BE2C (cell line): ENCODE measurements around the gene CD48.

Experiments used
- DNase-seq: peaks from one replicate; pipeline ENCODE4 v3.0.0-alpha.2; 2020
- H3K27me3 ChIP-seq: fragments of 250-450 bp; sonication (Bioruptor Pico); 2 replicates; pipeline ENCODE4 v1.5.1; 2020; ENCODE audit warnings: mild to moderate bottlenecking
- H3K36me3 ChIP-seq: fragments of 250-450 bp; sonication (Bioruptor Pico); 2 replicates; pipeline ENCODE4 v1.5.1; 2020; ENCODE audit warnings: mild to moderate bottlenecking
- H3K4me1 ChIP-seq: fragments of 250-450 bp; sonication (Bioruptor Pico); 2 replicates; pipeline ENCODE4 v1.5.1; 2020
- H3K4me3 ChIP-seq: 2 replicates; pipeline ENCODE4 v1.5.1; 2011; ENCODE audit warnings: low read depth, low read length
- H3K9me3 ChIP-seq: fragments of 250-450 bp; sonication (Bioruptor Pico); 2 replicates; pipeline ENCODE4 v1.5.1; 2020
- TF ChIP-seq, protein P1 (sequence below): IDR thresholded peaks from 2 replicates; pipeline ENCODE4 v1.5.1; 2012; ENCODE audit warnings: mild to moderate bottlenecking, low read depth, low read length

The CD48 gene

DNA sequence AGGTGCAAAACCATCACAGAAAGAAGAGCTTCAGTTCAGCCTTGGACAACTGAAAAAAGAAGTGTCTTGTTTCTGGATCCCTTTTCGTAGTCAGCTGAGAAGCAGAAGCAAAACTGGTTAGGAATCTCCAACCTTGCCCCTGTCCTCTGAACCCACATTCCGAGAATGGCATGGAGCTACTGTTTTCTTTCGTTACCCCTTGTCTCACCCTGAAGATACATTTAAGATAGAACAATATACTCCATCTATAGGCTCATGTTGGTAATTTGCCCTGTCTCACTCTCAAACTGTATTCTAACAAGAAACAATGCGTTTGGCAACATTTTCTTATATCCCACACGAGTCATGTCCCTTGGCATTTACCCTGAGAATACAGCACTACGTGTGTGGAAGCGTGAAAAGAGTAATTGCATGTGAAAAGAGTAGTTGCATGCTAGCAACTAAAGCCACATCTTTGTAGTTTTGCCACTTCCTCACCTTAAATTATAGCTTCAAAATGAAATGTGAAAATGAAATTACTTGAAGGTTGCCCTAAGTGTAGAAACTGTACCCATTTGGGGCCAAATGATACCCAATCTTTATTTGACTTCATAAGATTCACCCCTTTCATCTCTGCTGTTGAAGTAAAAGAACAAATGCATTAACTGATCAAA is 32.7 kb upstream of the CD48 start:
- TF ChIP-seq, protein P1, sequence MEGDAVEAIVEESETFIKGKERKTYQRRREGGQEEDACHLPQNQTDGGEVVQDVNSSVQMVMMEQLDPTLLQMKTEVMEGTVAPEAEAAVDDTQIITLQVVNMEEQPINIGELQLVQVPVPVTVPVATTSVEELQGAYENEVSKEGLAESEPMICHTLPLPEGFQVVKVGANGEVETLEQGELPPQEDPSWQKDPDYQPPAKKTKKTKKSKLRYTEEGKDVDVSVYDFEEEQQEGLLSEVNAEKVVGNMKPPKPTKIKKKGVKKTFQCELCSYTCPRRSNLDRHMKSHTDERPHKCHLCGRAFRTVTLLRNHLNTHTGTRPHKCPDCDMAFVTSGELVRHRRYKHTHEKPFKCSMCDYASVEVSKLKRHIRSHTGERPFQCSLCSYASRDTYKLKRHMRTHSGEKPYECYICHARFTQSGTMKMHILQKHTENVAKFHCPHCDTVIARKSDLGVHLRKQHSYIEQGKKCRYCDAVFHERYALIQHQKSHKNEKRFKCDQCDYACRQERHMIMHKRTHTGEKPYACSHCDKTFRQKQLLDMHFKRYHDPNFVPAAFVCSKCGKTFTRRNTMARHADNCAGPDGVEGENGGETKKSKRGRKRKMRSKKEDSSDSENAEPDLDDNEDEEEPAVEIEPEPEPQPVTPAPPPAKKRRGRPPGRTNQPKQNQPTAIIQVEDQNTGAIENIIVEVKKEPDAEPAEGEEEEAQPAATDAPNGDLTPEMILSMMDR, result no peak
- Histone ChIP-seq H3K4me3 (no peak overlapping the region), H3K9me3 (no peaks in the 10 kb centered on the region), H3K36me3 (no peaks in the 10 kb centered on the region), H3K4me1 (no peaks in the 10 kb centered on the region), H3K27me3 (no peaks in the 10 kb centered on the region)
- DNase-seq, result no peak

DNA sequence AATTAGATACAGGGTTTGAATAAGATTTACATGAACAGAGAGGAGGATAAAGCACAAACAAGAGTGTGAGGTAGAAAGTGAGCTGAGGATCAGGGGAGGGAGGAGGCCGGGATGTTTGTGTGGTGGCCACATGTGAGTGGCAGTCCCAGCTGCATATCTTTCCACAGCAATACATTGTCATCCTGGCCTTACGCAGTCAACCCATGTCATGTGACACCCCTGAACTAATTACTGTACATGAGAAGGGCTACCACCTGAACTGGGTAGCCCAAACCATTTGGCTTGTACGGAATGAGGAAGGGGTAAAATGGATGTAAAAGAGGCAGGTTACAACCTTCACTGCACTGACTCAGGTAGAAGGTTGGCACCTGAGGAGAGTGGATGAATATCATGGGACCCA is 31.6 kb upstream of the CD48 start:
- Histone ChIP-seq H3K27me3 (no peaks in the 10 kb centered on the region), H3K4me3 (no peak overlapping the region), H3K36me3 (no peaks in the 10 kb centered on the region), H3K9me3 (no peaks in the 10 kb centered on the region), H3K4me1 (no peaks in the 10 kb centered on the region)
- TF ChIP-seq, protein P1, result no peak
- no peak for DNase-seq

DNA sequence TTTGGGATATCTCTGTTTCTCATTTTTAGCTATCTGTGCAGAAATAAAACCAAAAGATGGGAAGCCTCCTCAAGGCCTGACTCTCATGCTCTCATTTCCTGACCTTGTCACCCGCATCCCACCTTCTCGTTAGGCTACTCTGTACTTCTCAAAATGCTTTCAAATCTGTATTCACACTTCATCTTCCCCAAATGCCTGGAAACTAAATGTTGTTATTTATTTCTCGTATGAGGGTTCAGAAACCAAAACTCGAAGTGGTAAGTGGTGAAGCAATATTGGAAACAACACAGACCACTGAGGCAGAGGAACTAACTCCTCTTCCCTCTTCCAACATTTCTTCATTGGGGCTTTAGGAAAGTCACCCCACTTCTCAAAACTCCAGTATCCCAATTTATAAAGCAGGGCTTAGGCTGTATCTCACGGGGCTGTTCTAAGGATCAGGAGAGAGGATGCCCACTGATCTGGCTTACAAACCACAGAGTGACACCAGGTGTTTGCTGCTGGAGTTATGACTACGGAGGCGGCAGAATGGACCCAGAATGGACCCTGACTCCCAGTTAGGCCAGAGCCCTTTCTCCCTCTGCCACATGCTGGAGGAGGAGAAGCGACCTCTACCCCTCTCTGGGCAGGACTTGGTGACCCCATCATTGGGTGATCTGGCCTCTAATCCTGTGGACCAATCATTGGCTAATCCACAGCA is 31.0 kb upstream of the CD48 start:
- Histone ChIP-seq H3K4me3 (no peak overlapping the region), H3K4me1 (no peaks in the 10 kb centered on the region), H3K36me3 (no peaks in the 10 kb centered on the region), H3K9me3 (no peaks in the 10 kb centered on the region), H3K27me3 (no peaks in the 10 kb centered on the region)
- TF ChIP-seq, protein P1, result no peak
- DNase-seq, result no peak

DNA sequence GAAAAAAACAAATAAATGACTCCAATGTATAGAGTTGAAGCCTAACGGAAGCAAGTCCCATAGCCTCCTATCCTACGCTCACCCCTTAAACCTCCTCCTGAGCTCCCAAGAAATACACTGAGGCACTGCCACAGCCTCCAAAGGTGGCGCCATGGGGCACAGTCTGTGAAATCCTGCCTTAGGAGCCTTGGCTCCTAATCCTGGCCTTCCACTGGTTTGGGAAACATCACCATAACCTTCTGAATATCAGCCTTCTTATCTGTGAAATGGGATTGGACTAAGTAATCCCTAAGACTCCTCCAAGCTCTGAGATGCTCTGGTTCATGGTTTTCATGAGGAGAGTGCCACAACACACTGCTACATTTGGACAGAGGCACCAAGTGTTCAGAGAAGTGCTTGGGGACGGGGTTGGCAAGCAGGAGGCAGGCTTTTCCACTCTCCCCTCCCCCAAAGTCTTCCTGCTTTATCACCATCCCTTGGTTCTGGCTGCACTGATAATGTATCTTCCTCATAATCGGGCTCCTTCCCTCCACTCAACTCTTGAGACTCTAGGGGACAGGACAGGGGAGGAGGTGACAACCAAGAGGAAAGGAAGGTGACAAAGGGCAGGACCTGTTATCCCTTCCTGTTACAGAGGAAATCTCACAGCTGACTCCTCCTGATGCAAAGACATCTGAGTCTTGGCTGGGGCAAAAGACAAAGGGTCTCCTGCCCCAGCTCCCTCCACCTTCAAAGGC is 30.2 kb upstream of the CD48 start:
- Histone ChIP-seq H3K4me1 (no peaks in the 10 kb centered on the region), H3K36me3 (no peaks in the 10 kb centered on the region), H3K27me3 (no peaks in the 10 kb centered on the region), H3K4me3 (no peak overlapping the region), H3K9me3 (no peaks in the 10 kb centered on the region)
- DNase-seq, result no peak
- TF ChIP-seq, protein P1, result no peak

DNA sequence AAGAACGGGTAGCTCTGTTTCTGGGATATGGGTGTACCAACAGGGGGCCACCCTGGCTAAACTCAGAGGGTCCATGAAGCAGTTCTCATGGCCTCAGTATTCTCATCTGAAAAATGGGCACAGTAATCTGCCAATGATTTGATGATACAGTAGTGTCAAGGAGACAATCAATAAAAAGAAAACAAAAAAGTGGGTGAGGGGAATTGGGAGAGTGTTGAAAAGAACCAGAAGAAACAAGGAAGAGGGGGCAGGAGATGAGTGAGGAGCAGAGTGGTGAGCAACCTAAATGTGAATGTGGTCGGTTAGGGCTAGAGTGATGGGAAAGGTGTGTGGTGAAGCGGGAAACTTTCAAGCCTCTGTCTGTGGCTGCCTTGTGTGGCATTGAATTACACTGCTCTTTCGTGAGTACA is 29.5 kb upstream of the CD48 start:
- no peaks in the 10 kb centered on the region for H3K27me3 ChIP-seq
- H3K9me3 ChIP-seq, result no peaks in the 10 kb centered on the region
- TF ChIP-seq, protein P1, result no peak
- H3K4me1 ChIP-seq, result no peaks in the 10 kb centered on the region
- DNase-seq, result no peak
- H3K36me3 ChIP-seq, result no peaks in the 10 kb centered on the region
- H3K4me3 ChIP-seq, result no peak overlapping the region

DNA sequence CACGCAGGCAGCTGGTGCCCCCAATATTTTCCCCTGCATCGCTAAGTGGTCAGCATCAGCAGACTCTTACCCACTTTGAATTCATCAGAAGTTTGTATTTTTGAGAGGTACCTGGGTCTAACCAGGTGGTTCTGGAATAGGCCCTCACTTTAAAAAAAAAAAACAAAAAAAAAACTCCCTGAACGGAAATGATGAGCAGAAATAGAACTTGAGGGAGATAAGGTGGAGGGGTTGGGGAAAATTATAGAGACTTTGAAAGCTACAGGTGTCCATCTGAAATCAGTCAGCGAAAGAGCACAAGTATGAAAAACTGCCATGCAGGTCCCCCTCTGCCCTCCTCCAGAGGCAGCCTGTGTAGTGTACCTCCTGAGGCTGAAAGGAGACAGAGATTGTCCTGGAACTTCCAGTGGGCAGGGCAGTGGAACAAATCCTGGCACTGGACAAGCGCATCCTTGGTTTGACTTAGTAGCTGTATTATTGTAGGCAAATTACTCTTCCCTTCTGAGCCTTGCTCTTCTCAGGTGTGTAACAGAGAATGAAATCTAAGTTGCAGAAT is 28.6 kb upstream of the CD48 start:
- H3K4me3 ChIP-seq, result no peak overlapping the region
- no peaks in the 10 kb centered on the region for H3K36me3 ChIP-seq
- TF ChIP-seq, protein P1, result no peak
- H3K27me3 ChIP-seq, result no peaks in the 10 kb centered on the region
- H3K9me3 ChIP-seq, result no peaks in the 10 kb centered on the region
- no peaks in the 10 kb centered on the region for H3K4me1 ChIP-seq
- DNase-seq, result no peak
